ENCODE data around the gene VILL.

- TF ChIP-seq REST (IDR thresholded peaks at IDR 0.05; ENCODE audit: borderline replicate concordance) (no peak), POLR2AphosphoS5 (IDR thresholded peaks at IDR 0.05) (no peak), EZH2 (IDR thresholded peaks at IDR 0.05; ENCODE audit: borderline replicate concordance, insufficient read depth, low read length, poor library complexity, severe bottlenecking) (no peak)
- TF ChIP-seq, protein P1, sequence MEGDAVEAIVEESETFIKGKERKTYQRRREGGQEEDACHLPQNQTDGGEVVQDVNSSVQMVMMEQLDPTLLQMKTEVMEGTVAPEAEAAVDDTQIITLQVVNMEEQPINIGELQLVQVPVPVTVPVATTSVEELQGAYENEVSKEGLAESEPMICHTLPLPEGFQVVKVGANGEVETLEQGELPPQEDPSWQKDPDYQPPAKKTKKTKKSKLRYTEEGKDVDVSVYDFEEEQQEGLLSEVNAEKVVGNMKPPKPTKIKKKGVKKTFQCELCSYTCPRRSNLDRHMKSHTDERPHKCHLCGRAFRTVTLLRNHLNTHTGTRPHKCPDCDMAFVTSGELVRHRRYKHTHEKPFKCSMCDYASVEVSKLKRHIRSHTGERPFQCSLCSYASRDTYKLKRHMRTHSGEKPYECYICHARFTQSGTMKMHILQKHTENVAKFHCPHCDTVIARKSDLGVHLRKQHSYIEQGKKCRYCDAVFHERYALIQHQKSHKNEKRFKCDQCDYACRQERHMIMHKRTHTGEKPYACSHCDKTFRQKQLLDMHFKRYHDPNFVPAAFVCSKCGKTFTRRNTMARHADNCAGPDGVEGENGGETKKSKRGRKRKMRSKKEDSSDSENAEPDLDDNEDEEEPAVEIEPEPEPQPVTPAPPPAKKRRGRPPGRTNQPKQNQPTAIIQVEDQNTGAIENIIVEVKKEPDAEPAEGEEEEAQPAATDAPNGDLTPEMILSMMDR (IDR thresholded peaks at IDR 0.05; ENCODE audit: poor library complexity, severe bottlenecking) = no peak
These were observed 30.6 kb downstream of the VILL start for GRCh38 chr3:38021196-38021595.
